Measurements from ENCODE around the gene SHISA9.

DNA sequence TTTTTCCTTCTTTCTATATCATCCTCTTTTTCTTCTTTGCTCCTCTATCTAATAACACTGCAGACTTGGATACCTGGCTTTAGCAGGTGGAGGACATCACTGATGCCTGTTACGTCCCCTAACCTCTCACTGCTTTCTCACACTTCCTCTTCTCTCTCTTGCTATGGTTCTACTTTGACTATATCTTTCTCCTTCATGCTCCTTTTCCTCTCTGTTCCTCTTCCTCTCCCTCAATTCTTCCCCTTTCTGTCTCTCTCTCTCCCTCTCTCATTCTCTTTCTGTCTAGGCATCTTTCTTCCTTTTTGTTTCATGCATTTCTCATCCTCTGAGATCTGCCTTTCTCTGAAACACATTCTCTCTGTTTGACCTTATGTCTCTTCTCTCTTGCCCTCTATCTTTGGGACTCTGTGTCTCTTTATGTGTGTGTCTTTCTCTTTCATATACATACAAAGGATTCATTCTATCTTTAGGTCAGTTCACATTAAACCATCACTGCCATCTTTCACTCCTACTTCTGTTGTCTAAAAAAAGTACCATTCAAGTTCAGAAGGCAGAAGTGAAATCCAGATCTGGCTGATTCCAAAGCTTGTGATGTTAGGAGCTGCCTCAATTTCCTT is 353.7 kb downstream of the SHISA9 start:
- TF ChIP-seq POLR2AphosphoS5 (IDR thresholded peaks at IDR 0.05; ENCODE audit: low read depth) (no peak), CTCF (IDR thresholded peaks at IDR 0.05; ENCODE audit: insufficient read depth, low read length) (no peak)

Data from HL-60 (cell line).